GM23248 (cell line): ENCODE results near the gene CTR9.

Experiments
- EZH2 ChIP-seq: fragments of 200-600 bp; sonication (generic); IDR thresholded peaks from 2 replicates; pipeline ENCODE4 v1.6.1; 2018; ENCODE audit warnings: antibody characterized with exemption, mild to moderate bottlenecking; ENCODE audit not compliant: insufficient read depth, poor library complexity, severe bottlenecking
- EZH2phosphoT487 ChIP-seq: fragments of 200-600 bp; sonication (generic); IDR thresholded peaks from 2 replicates; pipeline ENCODE4 v1.6.1; 2018; ENCODE audit warnings: antibody characterized with exemption, moderate library complexity, mild to moderate bottlenecking, low read depth; ENCODE audit not compliant: insufficient read depth

GRCh38 chr11:10744206-10744605 lies 6.8 kb upstream of the CTR9 start:
- TF ChIP-seq EZH2phosphoT487: no peak
- no peak for TF ChIP-seq EZH2
